SK-N-SH (cell line): ENCODE results near the gene SEMA3A. TPM values are rescaled to one million over a fixed set of nuclear protein-coding genes. Genes with fewer than 3 reads are reported as not detected.

Experiments
- CTCF ChIA-PET: fragments of 300-600, 350-600 bp; formaldehyde crosslinking; extraction: SDS; loops from one replicate; lab custom pipeline; 2021; lab: Yijun Ruan, JAX
- POLR2A ChIA-PET: fragments of 350-600 bp; sonication (Branson Sonifier 250); formaldehyde crosslinking; extraction: SDS; loops from one replicate; lab custom pipeline; 2020; ENCODE audit warnings: antibody characterized with exemption, inconsistent platforms; lab: Yijun Ruan, JAX
- DNase-seq: peaks from one replicate; pipeline ENCODE4 v3.0.0; 2012
- H2AFZ ChIP-seq: fragments of 200-600 bp; sonication (generic); 2 replicates; pipeline ENCODE4 v1.8.1; 2016; ENCODE audit warnings: antibody characterized with exemption, mild to moderate bottlenecking, low read depth
- H3F3A ChIP-seq: fragments of 200-600 bp; sonication (generic); replicated peaks from 2 replicates; pipeline ENCODE3; 2016; ENCODE audit warnings: antibody characterized with exemption, mild to moderate bottlenecking; ENCODE audit not compliant: insufficient read depth
- H3K27ac ChIP-seq, 2 experiments: fragments of 200-500 bp in 1 of 2; fragments of 200-600 bp in 1 of 2; sonication (Bioruptor generic) in 1 of 2; sonication (generic), shearing (Covaris generic) in 1 of 2; 2 replicates each; pipeline versions ENCODE4 v1.5.1 to v1.6.1; 2014 to 2016; ENCODE audit warnings: low read depth in 2 of 2, inconsistent platforms in 1 of 2, low read length in 1 of 2, mild to moderate bottlenecking in 1 of 2, mixed read lengths in 1 of 2
- H3K27me3 ChIP-seq: fragments of 200-600 bp; sonication (generic), shearing (Covaris generic); 2 replicates; pipeline ENCODE4 v1.6.1; 2016; ENCODE audit warnings: mixed run types; ENCODE audit not compliant: insufficient read depth
- H3K36me3 ChIP-seq, 2 experiments: fragments of 200-500 bp in 1 of 2; fragments of 200-600 bp in 1 of 2; sonication (Bioruptor generic) in 1 of 2; sonication (generic) in 1 of 2; replicated peaks in 1 of 2; 2 replicates each; pipeline versions ENCODE3 to v1.5.1; 2014 to 2016; ENCODE audit warnings: low read length in 1 of 2, mild to moderate bottlenecking in 1 of 2; ENCODE audit not compliant: insufficient read depth in 2 of 2, control insufficient read depth in 1 of 2
- H3K4me1 ChIP-seq, 2 experiments: fragments of 200-500 bp in 1 of 2; fragments of 200-600 bp in 1 of 2; sonication (Bioruptor generic) in 1 of 2; sonication (generic), shearing (Covaris generic) in 1 of 2; 2 replicates each; pipeline versions ENCODE4 v1.5.1 to v1.6.1; 2014 to 2016; ENCODE audit warnings: low read depth in 1 of 2, low read length in 1 of 2, mixed run types in 1 of 2; ENCODE audit not compliant: insufficient read depth in 2 of 2, control insufficient read depth in 1 of 2
- H3K4me2 ChIP-seq: fragments of 200-600 bp; sonication (generic), shearing (Covaris generic); 2 replicates; pipeline ENCODE4 v1.6.1; 2017; ENCODE audit warnings: mixed run types
- H3K4me3 ChIP-seq, 2 experiments: fragments of 200-500 bp in 1 of 2; fragments of 200-600 bp in 1 of 2; sonication (Bioruptor generic) in 1 of 2; sonication (generic), shearing (Covaris generic) in 1 of 2; 2 replicates each; pipeline versions ENCODE4 v1.5.1 to v1.8.1; 2014 to 2016; ENCODE audit warnings: low read depth in 2 of 2, inconsistent platforms in 1 of 2, low read length in 1 of 2, mild to moderate bottlenecking in 1 of 2, mixed read lengths in 1 of 2, moderate library complexity in 1 of 2
- H3K79me2 ChIP-seq: fragments of 200-600 bp; sonication (generic); 2 replicates; pipeline ENCODE4 v1.8.1; 2017; ENCODE audit warnings: mild to moderate bottlenecking; ENCODE audit not compliant: insufficient read depth
- H3K9ac ChIP-seq: fragments of 200-600 bp; sonication (generic); 2 replicates; pipeline ENCODE4 v1.6.1; 2017; ENCODE audit warnings: mixed run types
- H3K9me2 ChIP-seq: fragments of 200-600 bp; sonication (generic); 2 replicates; pipeline ENCODE4 v1.6.1; 2017; ENCODE audit warnings: mixed run types
- H3K9me3 ChIP-seq: fragments of 200-600 bp; sonication (generic); 2 replicates; pipeline ENCODE4 v1.6.1; 2017; ENCODE audit warnings: mixed run types, mild to moderate bottlenecking, moderate library complexity
- H4K20me1 ChIP-seq: fragments of 200-600 bp; sonication (generic); 2 replicates; pipeline ENCODE4 v1.6.1; 2017; ENCODE audit warnings: mild to moderate bottlenecking, mixed run types; ENCODE audit not compliant: insufficient read depth
- CHD2 ChIP-seq: fragments of 150-350 bp; IDR thresholded peaks from 2 replicates; pipeline ENCODE4 v1.6.1; 2018; ENCODE audit warnings: low read length; ENCODE audit not compliant: partially characterized antibody
- EP300 ChIP-seq, 2 experiments: IDR thresholded peaks; 2 replicates each; pipeline versions ENCODE4 v1.4.0 to v1.6.1; 2012; ENCODE audit warnings: borderline replicate concordance in 1 of 2, low read depth in 1 of 2, low read length in 1 of 2
- FOSL2 ChIP-seq: IDR thresholded peaks from 2 replicates; pipeline ENCODE4 v1.4.0; 2012; ENCODE audit warnings: low read depth, mild to moderate bottlenecking, moderate library complexity, borderline replicate concordance
- FOXM1 ChIP-seq: IDR thresholded peaks from 2 replicates; pipeline ENCODE4 v1.4.0; 2012; ENCODE audit warnings: low read depth, mild to moderate bottlenecking
- JUND ChIP-seq: IDR thresholded peaks from 2 replicates; pipeline ENCODE4 v1.4.0; 2012
- MAX ChIP-seq: IDR thresholded peaks from 2 replicates; pipeline ENCODE4 v1.4.0; 2012; ENCODE audit warnings: low read depth
- MEF2A ChIP-seq: IDR thresholded peaks from 2 replicates; pipeline ENCODE4 v1.4.0; 2012; ENCODE audit warnings: low read depth, borderline replicate concordance
- NFIC ChIP-seq: IDR thresholded peaks from 2 replicates; pipeline ENCODE4 v1.4.0; 2012; ENCODE audit warnings: borderline replicate concordance
- PBX3 ChIP-seq: IDR thresholded peaks from 2 replicates; pipeline ENCODE4; 2012
- RXRA ChIP-seq: IDR thresholded peaks from 2 replicates; pipeline ENCODE4 v1.4.0; 2012; ENCODE audit warnings: low read depth, mild to moderate bottlenecking, borderline replicate concordance
- SIN3A ChIP-seq: IDR thresholded peaks from 2 replicates; pipeline ENCODE4 v1.6.1; 2012; ENCODE audit warnings: low read depth, mild to moderate bottlenecking, low read length, moderate library complexity, borderline replicate concordance
- TCF12 ChIP-seq: IDR thresholded peaks from 2 replicates; pipeline ENCODE4 v1.4.0; 2012
- TEAD4 ChIP-seq: IDR thresholded peaks from 2 replicates; pipeline ENCODE4 v1.4.0; 2012; ENCODE audit warnings: mild to moderate bottlenecking, borderline replicate concordance; ENCODE audit not compliant: insufficient read depth
- USF1 ChIP-seq: IDR thresholded peaks from 2 replicates; pipeline ENCODE4 v1.4.0; 2012; ENCODE audit warnings: low read depth, borderline replicate concordance
- WGBS: methylation state at CpG from one replicate; pipeline ENCODE4 v1.1.6; 2017; ENCODE audit warnings: low lambda C conversion rate; 5-methylcytosine and 5-hydroxymethylcytosine counted together
- polyA plus RNA-seq, 3 experiments: library from polyadenylated mRNA; depleted of rRNA; stranded (reverse); fragments of >200 nt; gene quantifications; 2 replicates each; pipeline ENCODE4 v1.2.3, GENCODE V29; 2012

Gene SEMA3A
- polyA plus RNA-seq, 1 of the 3 experiments (the other 2 are of a cell fraction), result 15.9 TPM

DNA sequence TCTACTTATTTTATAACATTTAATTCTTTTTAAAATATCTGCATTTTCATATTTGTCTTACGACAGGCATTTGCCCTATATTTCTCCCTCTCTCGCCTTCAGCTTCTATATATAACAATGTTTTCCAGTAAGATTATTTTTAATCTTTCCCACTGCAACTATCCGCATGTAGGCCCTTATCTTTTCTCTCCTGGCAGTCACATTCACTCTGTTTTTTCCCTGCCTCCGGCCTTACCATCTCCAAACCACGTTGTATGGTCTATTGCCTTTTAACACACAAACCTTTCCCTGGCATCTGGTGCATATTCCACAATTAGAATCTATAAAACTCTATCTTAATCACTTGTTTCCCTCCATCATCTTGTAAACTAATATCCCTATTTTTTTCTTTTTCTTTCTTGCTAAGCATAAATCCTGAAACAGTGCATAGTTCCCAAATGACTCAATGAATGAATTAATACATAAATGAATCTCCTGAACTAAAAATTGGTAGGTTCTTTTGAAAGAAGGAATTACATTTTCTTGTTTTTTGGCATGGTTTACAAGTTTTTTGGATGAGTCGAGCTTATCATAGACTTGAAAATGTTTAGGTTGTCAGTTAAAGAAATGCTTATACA, 173.2 kb downstream of the SEMA3A start:
- DNase-seq, result no peak
- Histone ChIP-seq H3F3A (peaks cover 28% of the 10 kb centered on the region), H3K27ac (peak overlapping the region; percentile 56 to 72; a peak in 3 of 4 replicates), H2AFZ (peak overlapping the region; percentile 23; the same call in 1 of the 2 replicates), H3K27me3 (no peaks in the 10 kb centered on the region), H3K36me3 (no peaks in the 10 kb centered on the region), H3K9ac (peak overlapping the region; percentile 4; the same call in 1 of the 2 replicates)
- WGBS, result 45% methylated on average over 6 of the region's 6 CpGs
- POLR2A ChIA-PET, result no interaction called here
- TF ChIP-seq PBX3 (peak; percentile 60; the same call in 1 of the 2 replicates), NFIC (peak; percentile 26; the same call in 1 of the 2 replicates), TCF12 (peak; percentile 61), TEAD4 (peak; percentile 67; the same call in 1 of the 2 replicates), MAX (peak; percentile 44; the same call in 1 of the 2 replicates), EP300 (IDR thresholded peaks at IDR 0.05; ENCODE audit: borderline replicate concordance in 1 of 2, low read depth in 1 of 2, low read length in 1 of 2) (peak; percentile 34 to 73; a peak in 2 of 4 replicates), RXRA (peak; percentile 29; the same call in 1 of the 2 replicates), FOSL2 (peak; percentile 42; the same call in 1 of the 2 replicates), JUND (peak; percentile 69), SIN3A (no peak), USF1 (no peak), MEF2A (0 out of 2 replicates have a peak, but pooled peaks have one; percentile 43), CHD2 (no peak)
- TF ChIP-seq, all 33 proteins: peak for 10
- no peaks in the 10 kb centered on the region for H4K20me1 ChIP-seq
- no peak overlapping the region for H3K4me3 ChIP-seq
- H3K4me2 ChIP-seq, result 0 out of 2 replicates have a peak overlapping the region, but pooled peaks have one; percentile 6
- CTCF ChIA-PET, result interaction anchor here (0.6 to 1.4 kb wide), 3 partner anchors 11 to 85 kb away, joined by 3 to 4 read pairs (median 3); no protein-coding TSS in a partner anchor
- H3K9me2 ChIP-seq, result no peaks in the 10 kb centered on the region
- H3K4me1 ChIP-seq, result peaks cover 0 to 31% of the 10 kb centered on the region in 2 experiments; a peak in 2 of 4 replicates
- no peaks in the 10 kb centered on the region for H3K9me3 ChIP-seq
- no peaks in the 10 kb centered on the region for H3K79me2 ChIP-seq

DNA sequence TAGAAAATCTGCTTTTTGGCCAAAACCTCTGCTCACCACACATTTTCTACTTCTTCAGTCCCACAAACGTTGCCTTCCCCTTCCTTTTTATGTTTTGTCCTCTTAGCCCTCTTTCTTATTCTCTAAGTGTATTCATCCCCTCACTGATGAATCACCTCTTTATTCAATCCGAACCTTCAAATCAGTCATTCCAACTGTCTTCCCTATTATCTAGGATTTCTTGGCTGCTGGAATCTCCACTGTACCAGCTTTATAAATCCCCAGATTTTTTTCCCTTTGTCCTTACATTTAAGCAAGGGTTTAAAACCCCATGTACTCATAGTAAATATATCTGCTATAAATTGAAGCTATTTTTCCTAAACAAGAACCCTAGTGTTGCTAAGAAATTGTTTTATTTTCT, 176.9 kb downstream of the SEMA3A start:
- POLR2A ChIA-PET, result no interaction called here
- TF ChIP-seq PBX3, result peak; percentile 59
- peak; percentile 58; the same call in 1 of the 2 replicates for TF ChIP-seq FOSL2
- TF ChIP-seq TCF12, result peak; percentile 19; the same call in 1 of the 2 replicates
- TF ChIP-seq JUND, result 0 out of 2 replicates have a peak, but pooled peaks have one; percentile 26
- no peak for TF ChIP-seq FOXM1

More for the DNA sequence above, 176.9 kb downstream of the SEMA3A start:
- Histone ChIP-seq H4K20me1 (no peaks in the 10 kb centered on the region), H3K9ac (no peak overlapping the region), H3K9me3 (no peaks in the 10 kb centered on the region), H3K4me2 (no peak overlapping the region), H3K9me2 (no peaks in the 10 kb centered on the region), H3K36me3 (no peaks in the 10 kb centered on the region), H3K27me3 (no peaks in the 10 kb centered on the region), H2AFZ (peak overlapping the region; percentile 50; the same call in 1 of the 2 replicates), H3K4me1 (peaks cover 0 to 23% of the 10 kb centered on the region in 2 experiments; a peak in 2 of 4 replicates), H3K79me2 (no peaks in the 10 kb centered on the region), H3F3A (peaks cover 12% of the 10 kb centered on the region), H3K27ac (peak overlapping the region in 1 of 2 experiments; percentile 25; a peak in 2 of 4 replicates), H3K4me3 (no peak overlapping the region)
- WGBS, result 34% methylated on average over 2 of the region's 2 CpGs
- CTCF ChIA-PET, result no interaction called here
- DNase-seq, result no peak
